Esophagus mucosa (tissue), 1 donor: ENCODE data around the gene TBC1D10A. TPM values are rescaled to one million over a fixed set of nuclear protein-coding genes. Genes with fewer than 3 reads are reported as not detected.

ENCODE experiments used
- ATAC-seq: fragments of 200-7000 bp; cut with Tn5 transposase; one replicate; pipeline ENCODE4 v1.9.1; 2020
- total RNA-seq: library from RNA; stranded (reverse); gene quantifications from one replicate; pipeline ENCODE4 v1.2.4, GENCODE V29; 2023
- donor health status: DM: yes; HTN: yes; CAD: no.

TBC1D10A gene
- total RNA-seq, 1 donor from 2014 or later, result 44.5 TPM

GRCh38 chr22:30299322-30299721, 27.4 kb downstream of the TBC1D10A start:
- ATAC-seq, result no peak

GRCh38 chr22:30297991-30298701, 28.6 kb downstream of the TBC1D10A start:
- ATAC-seq, result peak; percentile 83

GRCh38 chr22:30297276-30297990, 29.3 kb downstream of the TBC1D10A start:
- no peak for ATAC-seq

GRCh38 chr22:30296833-30297232, 29.9 kb downstream of the TBC1D10A start:
- peak; percentile 2 for ATAC-seq

GRCh38 chr22:30296324-30296723, 30.4 kb downstream of the TBC1D10A start:
- ATAC-seq, result no peak

- ATAC-seq, result no peak
Observed at GRCh38 chr22:30295576-30295975, 31.2 kb downstream of the TBC1D10A start.

- ATAC-seq, result no peak
Observed at GRCh38 chr22:30294830-30295229, 31.9 kb downstream of the TBC1D10A start.

GRCh38 chr22:30294066-30294465, 32.7 kb downstream of the TBC1D10A start:
- ATAC-seq, result no peak

GRCh38 chr22:30293026-30293425, 33.7 kb downstream of the TBC1D10A start:
- no peak for ATAC-seq

- ATAC-seq, result no peak
Observed at GRCh38 chr22:30292069-30292970, 34.4 kb downstream of the TBC1D10A start.

GRCh38 chr22:30291058-30291892, 35.5 kb downstream of the TBC1D10A start:
- peak; percentile 56 for ATAC-seq

- ATAC-seq, result peak; percentile 19
Observed at GRCh38 chr22:30290342-30291057, 36.2 kb downstream of the TBC1D10A start.

GRCh38 chr22:30289980-30290313, 36.8 kb downstream of the TBC1D10A start:
- peak; percentile 1 for ATAC-seq

- ATAC-seq, result peak; percentile 78
Observed at GRCh38 chr22:30289141-30289979, 37.4 kb downstream of the TBC1D10A start, which contains the start of gene CASTOR1. Gene CASTOR1 (minus strand): TSS chr22:30289505. CDS start chr22:30289497, 8 bp downstream.

- no peak for ATAC-seq
Observed at GRCh38 chr22:30288419-30289140, 38.2 kb downstream of the TBC1D10A start.

- peak; percentile 33 for ATAC-seq
Observed at GRCh38 chr22:30287648-30288418, 38.9 kb downstream of the TBC1D10A start.

GRCh38 chr22:30286813-30287647, 39.7 kb downstream of the TBC1D10A start:
- peak; percentile 3 for ATAC-seq

- ATAC-seq, result no peak
Observed at GRCh38 chr22:30286331-30286730, 40.4 kb downstream of the TBC1D10A start.
